WI38 (cell line): ENCODE measurements around the gene TMEM106C.

ENCODE experiments used
- H3K4me3 ChIP-seq: 2 replicates; pipeline ENCODE4 v1.5.1; 2011; ENCODE audit warnings: low read depth, mild to moderate bottlenecking, control low read depth, low read length
- CTCF ChIP-seq: IDR thresholded peaks from 2 replicates; pipeline ENCODE4 v1.5.1; 2012; ENCODE audit warnings: low read depth, mild to moderate bottlenecking, control low read depth, low read length

TMEM106C gene

GRCh38 chr12:47942614-47943225, 20.7 kb upstream of the TMEM106C start:
- no peak for TF ChIP-seq CTCF
- no peak overlapping the region for H3K4me3 ChIP-seq

- no peak for TF ChIP-seq CTCF
- H3K4me3 ChIP-seq = no peak overlapping the region
These were observed 19.6 kb upstream of the TMEM106C start for GRCh38 chr12:47943623-47944340.

- H3K4me3 ChIP-seq = no peak overlapping the region
- TF ChIP-seq CTCF = no peak
These were observed 18.6 kb upstream of the TMEM106C start for GRCh38 chr12:47944685-47945340.

GRCh38 chr12:47945341-47945728, 18.1 kb upstream of the TMEM106C start:
- no peak overlapping the region for H3K4me3 ChIP-seq
- TF ChIP-seq CTCF = no peak

GRCh38 chr12:47946413-47947323, 16.7 kb upstream of the TMEM106C start:
- H3K4me3 ChIP-seq = no peak overlapping the region
- no peak for TF ChIP-seq CTCF

GRCh38 chr12:47947341-47947740, 16.1 kb upstream of the TMEM106C start:
- no peak overlapping the region for H3K4me3 ChIP-seq
- no peak for TF ChIP-seq CTCF
